Peyer's patch (tissue), 4 donors: ENCODE measurements around the gene BABAM1. TPM values are rescaled to one million over a fixed set of nuclear protein-coding genes. Genes with fewer than 3 reads are reported as not detected.

ENCODE experiments used
- total RNA-seq, 4 donors: library from RNA; depleted of rRNA; stranded (reverse); fragments of >200 nt; gene quantifications; one replicate each; pipeline ENCODE4 v1.1.0, GENCODE V29; 2016

BABAM1 gene
- total RNA-seq, 4 donors from 2014 or later: 51.8 to 174 (median 59.2) TPM

Other genes with a start within 250 kb of the BABAM1 start
- 10 to 100 TPM in 1 of 4 donors, 1 to 10 TPM in 3; 2.6 to 10.7 (median 5.2) TPM for gene CPAMD8, start 240.6 kb upstream of the BABAM1 start, total RNA-seq
- gene HAUS8, start 192.0 kb upstream of the BABAM1 start, total RNA-seq: 10 to 100 TPM in 2 of 4 donors, 1 to 10 TPM in 2; 9.7 to 29.7 (median 10.1) TPM
- gene MYO9B, start 191.7 kb upstream of the BABAM1 start, total RNA-seq: 100 to 1,000 TPM in 3 of 4 donors, 10 to 100 TPM in 1; 65.3 to 578 (median 143) TPM
- 10 to 100 TPM in 3 of 4 donors, 1 to 10 TPM in 1; 7.7 to 13.6 (median 11.2) TPM for gene USE1, start 52.1 kb upstream of the BABAM1 start, total RNA-seq
- 10 to 100 TPM in 3 of 4 donors, 1 to 10 TPM in 1; 8.3 to 38.5 (median 30.8) TPM for gene OCEL1, start 41.2 kb upstream of the BABAM1 start, total RNA-seq
- 100 to 1,000 TPM in 3 of 4 donors, 10 to 100 TPM in 1; 42.1 to 217 (median 142) TPM for gene NR2F6, start 21.5 kb upstream of the BABAM1 start, total RNA-seq
- gene USHBP1, start 2.7 kb upstream of the BABAM1 start, total RNA-seq: 10 to 100 TPM in 1 of 4 donors, 1 to 10 TPM in 3; 1.6 to 11.6 (median 2.5) TPM
- gene ANKLE1, start 14.5 kb downstream of the BABAM1 start, total RNA-seq: 1 to 10 TPM in 1 of 4 donors, under 1 TPM in 2, not detected in 1; 0.18 to 1.3 (median 0.95) TPM
- gene ABHD8, start 36.0 kb downstream of the BABAM1 start, total RNA-seq: 10 to 100 TPM in 1 of 4 donors, 1 to 10 TPM in 3; 2.1 to 14.1 (median 5.6) TPM
- gene MRPL34, start 38.4 kb downstream of the BABAM1 start, total RNA-seq: 100 to 1,000 TPM in 3 of 4 donors, 10 to 100 TPM in 1; 76.7 to 202 (median 196) TPM
- 10 to 100 TPM; 15.2 to 37.2 (median 23.9) TPM for gene DDA1, start 42.1 kb downstream of the BABAM1 start, total RNA-seq
- gene ANO8, start 67.4 kb downstream of the BABAM1 start, total RNA-seq: 10 to 100 TPM; 10.3 to 18.9 (median 16.0) TPM
- 10 to 100 TPM; 40.5 to 74.4 (median 57.7) TPM for gene GTPBP3, start 70.1 kb downstream of the BABAM1 start, total RNA-seq
- gene PLVAP, start 109.9 kb downstream of the BABAM1 start, total RNA-seq: 10 to 100 TPM; 10.5 to 62.7 (median 18.7) TPM
- gene CCDC194, start 126.8 kb downstream of the BABAM1 start, total RNA-seq: not detected
- gene BST2, start 138.2 kb downstream of the BABAM1 start, total RNA-seq: 100 to 1,000 TPM in 1 of 4 donors, 10 to 100 TPM in 2, 1 to 10 TPM in 1; 9.6 to 101 (median 23.9) TPM
- 10 to 100 TPM; 52.2 to 68.0 (median 64.1) TPM for gene MVB12A, start 152.6 kb downstream of the BABAM1 start, total RNA-seq
- gene TMEM221, start 181.2 kb downstream of the BABAM1 start, total RNA-seq: not detected
- gene NXNL1, start 193.5 kb downstream of the BABAM1 start, total RNA-seq: not detected
- gene SLC27A1, start 203.1 kb downstream of the BABAM1 start, total RNA-seq: 10 to 100 TPM in 2 of 4 donors, 1 to 10 TPM in 1, under 1 TPM in 1; 0.70 to 13.2 (median 8.3) TPM
- gene PGLS, start 244.2 kb downstream of the BABAM1 start, total RNA-seq: 100 to 1,000 TPM in 2 of 4 donors, 10 to 100 TPM in 2; 79.2 to 117 (median 104) TPM